RCC 7860 (cell line): Measurements from ENCODE around the gene MAGEA3.
"Not testable (repeated sequence)": the region's sequence is repeated elsewhere in the genome, so short reads cannot be mapped to it uniquely, and the experiment has no call there.

ENCODE experiments used
- DNase-seq: peaks from one replicate; pipeline ENCODE4 v3.0.0-alpha.2; 2015; ENCODE audit warnings: low spot score
- FAIRE-seq: peaks from 2 replicates; lab custom pipeline; 2012; peaks lifted over from hg19 to GRCh38; lab: Jason Lieb, UNC

MAGEA3 gene, protein sequence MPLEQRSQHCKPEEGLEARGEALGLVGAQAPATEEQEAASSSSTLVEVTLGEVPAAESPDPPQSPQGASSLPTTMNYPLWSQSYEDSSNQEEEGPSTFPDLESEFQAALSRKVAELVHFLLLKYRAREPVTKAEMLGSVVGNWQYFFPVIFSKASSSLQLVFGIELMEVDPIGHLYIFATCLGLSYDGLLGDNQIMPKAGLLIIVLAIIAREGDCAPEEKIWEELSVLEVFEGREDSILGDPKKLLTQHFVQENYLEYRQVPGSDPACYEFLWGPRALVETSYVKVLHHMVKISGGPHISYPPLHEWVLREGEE

DNA sequence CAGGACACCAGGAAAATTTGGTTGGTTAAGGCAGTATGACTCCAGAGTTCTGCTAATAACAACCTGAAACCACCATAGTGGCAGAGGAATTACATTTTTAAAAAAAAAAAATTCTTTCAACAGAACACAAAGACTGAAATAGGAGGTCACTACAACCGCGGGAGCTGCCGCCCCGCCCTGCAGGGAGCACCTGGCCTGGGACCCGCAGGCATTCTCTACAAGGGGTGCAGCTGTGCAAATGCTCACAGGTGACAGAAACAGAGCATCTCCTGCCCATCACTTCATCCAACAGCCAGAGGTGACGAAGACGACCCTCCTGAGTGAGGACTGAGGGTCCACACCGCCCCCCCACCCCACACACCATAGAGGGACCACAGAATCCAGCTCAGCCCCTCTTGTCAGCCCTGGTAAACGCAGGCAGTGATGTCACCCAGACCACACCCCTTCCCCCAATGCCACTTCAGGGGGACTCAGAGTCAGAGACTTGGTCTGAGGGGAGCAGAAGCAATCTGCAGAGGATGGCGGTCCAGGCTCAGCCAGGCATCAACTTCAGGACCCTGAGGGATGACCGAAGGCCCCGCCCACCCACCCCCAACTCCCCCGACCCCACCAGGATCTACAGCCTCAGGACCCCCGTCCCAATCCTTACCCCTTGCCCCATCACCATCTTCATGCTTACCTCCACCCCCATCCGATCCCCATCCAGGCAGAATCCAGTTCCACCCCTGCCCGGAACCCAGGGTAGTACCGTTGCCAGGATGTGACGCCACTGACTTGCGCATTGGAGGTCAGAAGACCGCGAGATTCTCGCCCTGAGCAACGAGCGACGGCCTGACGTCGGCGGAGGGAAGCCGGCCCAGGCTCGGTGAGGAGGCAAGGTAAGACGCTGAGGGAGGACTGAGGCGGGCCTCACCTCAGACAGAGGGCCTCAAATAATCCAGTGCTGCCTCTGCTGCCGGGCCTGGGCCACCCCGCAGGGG lies at the start of gene MAGEA3:
Gene MAGEA3, plus strand, starts transcription at position 843 of the 980 bp plus-strand sequence. CDS start 2,039 bp downstream, outside the sequence.
- DNase-seq, FAIRE-seq: not testable (repeated sequence)

DNA sequence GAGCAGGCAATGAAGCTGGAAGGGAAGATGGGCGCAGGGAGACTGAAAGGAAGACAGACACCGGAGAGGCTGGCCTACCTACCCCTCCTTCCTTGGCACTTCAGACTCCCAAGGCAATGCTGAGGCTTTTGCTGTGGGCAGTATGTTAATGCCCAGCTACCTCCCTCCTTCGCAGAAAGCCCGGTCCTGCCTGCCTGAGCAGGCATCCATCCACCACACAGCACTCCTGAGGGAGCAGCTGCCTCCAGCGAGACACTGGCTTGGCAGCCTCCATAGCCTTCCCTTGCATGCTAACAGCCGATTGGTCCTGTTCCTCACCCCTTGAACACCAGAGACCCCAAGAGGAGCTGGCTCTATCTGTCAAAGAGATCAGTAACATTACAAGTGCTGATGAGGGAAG lies 46.5 kb upstream of the MAGEA3 start:
- DNase-seq (no peak), FAIRE-seq (no peak)

DNA sequence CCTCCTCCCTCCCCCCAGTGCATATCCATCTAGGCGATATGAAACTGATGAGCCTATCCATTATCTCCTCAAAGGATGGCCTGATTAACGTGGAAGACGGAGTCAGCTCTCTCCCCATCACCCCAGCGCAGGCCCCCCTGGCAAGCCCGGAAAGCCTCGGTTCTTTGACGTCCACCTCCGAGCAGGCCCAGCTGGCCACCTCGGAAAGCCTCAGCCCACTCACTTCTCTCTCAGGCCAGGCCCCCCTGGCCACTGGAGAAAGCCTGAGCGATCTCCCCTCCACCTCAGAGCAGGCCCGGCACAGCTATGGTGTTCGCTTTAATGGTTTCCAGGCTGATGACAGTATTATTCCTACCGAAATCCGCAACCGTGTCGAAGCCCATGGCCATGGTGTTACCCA lies 46.1 kb upstream of the MAGEA3 start:
- DNase-seq = no peak
- FAIRE-seq = no peak

DNA sequence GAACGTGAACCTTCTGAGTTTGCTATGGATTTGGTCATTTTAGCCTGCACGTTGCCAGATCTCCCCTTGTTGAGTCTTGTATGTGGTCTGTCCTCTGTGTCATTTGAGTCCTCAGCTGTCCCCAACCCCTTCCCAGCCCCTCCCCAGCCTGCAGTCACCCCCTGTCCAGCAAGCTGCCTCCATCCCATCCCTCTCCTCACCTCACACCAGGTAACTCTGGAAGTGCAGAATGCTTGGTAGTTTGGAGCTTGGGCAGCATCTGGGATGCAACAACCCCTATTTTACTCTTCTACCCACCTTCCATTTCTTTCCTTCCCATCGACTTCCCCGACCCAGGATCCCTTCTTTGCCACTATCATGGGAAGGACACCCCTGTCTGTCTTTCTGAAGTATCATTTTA lies 42.5 kb upstream of the MAGEA3 start:
- FAIRE-seq = no peak
- no peak for DNase-seq

DNA sequence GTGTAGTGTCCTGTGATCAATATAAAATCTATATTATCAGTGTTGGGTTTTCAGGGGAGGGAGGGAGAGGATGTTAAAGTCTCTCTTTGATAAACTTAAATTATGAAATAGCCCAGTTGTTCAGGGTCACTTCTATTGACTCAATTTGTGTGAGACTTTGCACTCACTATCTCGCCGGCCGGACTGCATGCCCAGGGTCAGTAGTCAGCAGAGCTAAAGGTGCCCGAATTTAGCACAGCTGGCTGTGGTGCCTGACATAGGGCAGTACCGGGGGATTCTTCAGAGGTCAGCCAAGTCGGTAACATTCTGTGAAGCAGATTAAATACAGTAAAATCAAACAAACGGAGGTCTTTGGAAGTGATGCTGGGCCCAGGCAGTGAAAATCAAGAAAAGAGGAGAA lies 41.7 kb upstream of the MAGEA3 start:
- no peak for FAIRE-seq

DNA sequence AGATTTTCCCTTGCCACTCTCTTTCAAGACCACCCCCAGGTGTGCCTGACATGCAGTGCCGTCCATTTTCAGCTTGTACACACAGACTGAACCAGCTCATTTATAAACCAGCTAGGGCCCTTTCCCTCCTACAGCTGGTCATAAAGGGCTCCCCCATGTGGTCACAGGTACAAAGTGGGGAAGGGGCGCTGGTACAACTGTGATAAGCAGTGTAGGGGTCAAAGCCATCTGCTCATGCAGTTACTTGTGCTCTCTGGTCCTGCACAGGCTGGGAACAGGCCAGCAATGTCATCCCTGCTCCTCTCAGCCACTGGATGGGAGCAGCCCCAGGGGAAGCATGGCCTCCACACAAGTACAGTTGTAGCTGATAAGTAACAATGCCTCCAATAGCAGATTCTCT lies 40.3 kb upstream of the MAGEA3 start:
- DNase-seq = no peak
- no peak for FAIRE-seq

More for the DNA sequence above, 41.7 kb upstream of the MAGEA3 start:
- DNase-seq = no peak

DNA sequence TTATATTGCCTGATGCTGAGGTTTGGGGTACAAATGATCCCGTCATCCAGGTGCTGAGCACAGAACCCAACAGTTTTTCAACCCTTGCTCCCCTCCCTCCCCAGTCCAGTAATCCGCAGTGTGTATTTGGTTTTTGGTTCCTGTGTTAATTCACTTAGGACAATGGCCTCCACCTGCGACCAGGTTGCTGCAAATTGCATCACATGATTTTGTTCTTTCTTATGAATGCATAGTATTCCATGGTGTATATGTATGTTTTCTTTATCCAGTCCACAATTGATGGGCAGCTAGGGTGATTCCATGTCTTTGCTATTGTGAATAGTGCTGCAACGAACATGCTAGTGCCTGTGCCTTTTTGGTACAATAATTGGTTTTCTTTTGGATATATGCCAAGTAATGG lies 35.5 kb upstream of the MAGEA3 start:
- FAIRE-seq = no peak
- DNase-seq = no peak

DNA sequence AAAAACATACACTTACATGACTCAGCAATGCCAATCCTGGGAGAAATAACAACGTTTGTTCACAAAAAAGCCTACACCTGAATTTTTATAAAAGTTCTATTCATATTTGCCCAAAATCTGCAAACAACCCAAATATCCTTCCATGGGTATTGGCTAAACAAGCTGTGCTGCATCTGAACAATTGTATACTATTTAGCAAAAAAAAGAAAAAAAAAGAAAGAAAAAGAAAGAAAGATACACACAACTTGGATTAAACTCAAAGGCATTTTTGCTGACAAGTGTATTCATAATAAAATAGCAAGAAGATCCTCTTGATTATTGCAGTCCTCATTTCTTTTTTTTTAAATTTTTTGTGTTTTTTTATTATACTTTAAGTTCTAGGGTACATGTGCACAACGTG lies 24.5 kb upstream of the MAGEA3 start:
- DNase-seq = no peak
- no peak for FAIRE-seq

DNA sequence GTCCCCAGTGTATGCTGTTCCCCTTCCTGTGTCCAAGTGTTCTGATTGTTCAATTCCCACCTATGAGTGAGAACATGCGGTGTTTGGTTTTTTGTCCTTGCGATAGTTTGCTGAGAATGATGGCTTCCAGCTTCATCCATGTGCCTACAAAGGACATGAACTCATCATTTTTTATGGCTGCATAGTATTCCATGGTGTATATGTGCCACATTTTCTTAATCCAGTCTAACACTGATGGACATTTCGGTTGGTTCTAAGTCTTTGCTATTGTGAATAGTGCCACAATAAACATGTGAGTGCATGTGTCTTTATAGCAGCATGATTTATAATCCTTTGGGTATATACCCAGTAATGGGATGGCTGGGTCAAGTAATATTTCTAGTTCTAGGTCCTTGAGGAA lies 23.9 kb upstream of the MAGEA3 start:
- FAIRE-seq, DNase-seq: not testable (repeated sequence)

DNA sequence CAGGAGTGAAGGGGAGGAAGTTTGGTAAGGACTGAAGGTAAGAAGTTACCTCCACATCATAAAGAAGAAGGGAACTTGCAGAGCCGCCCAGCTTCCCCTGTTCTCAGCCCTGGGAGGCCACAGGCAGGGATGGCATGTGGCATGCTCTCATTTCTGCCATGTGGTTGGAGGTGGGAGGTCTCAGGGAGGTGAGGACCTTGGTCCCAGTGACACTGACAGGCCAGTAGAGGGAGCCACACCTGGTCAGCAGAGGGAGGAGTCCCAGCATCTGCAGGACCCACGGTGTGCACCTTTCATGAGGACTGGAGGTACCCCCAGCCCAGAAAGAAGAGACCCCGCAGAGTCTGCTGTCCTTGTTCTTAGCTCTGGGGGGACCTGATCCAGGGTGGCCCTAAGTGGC lies 17.6 kb upstream of the MAGEA3 start:
- FAIRE-seq, DNase-seq: not testable (repeated sequence)

DNA sequence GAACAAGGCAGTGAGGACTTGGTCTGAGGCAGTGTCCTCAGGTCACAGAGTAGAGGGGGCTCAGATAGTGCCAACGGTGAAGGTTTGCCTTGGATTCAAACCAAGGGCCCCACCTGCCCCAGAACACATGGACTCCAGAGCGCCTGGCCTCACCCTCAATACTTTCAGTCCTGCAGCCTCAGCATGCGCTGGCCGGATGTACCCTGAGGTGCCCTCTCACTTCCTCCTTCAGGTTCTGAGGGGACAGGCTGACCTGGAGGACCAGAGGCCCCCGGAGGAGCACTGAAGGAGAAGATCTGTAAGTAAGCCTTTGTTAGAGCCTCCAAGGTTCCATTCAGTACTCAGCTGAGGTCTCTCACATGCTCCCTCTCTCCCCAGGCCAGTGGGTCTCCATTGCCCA lies 1.8 kb downstream of the MAGEA3 start:
- FAIRE-seq, DNase-seq: not testable (repeated sequence)

DNA sequence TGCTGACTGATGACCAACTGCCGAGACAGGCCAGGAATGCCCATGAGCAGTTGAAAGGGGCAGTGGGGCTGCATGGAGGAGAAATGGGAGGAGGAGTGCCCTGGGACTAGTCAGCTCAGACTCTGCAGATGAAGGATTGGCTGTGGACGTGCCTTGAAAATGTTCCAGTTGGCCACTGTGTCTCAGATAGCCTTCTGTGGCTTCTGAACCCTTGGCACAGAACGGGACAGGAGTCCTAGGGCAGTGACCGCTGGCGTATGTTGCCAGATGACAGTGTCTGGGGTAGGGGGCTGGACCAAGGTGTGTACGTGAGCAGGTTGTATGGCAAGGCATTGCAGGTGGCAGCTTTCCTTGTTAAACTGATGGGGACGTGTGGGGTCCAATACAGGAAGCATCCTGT lies 7.9 kb downstream of the MAGEA3 start:
- FAIRE-seq, DNase-seq: not testable (repeated sequence)

DNA sequence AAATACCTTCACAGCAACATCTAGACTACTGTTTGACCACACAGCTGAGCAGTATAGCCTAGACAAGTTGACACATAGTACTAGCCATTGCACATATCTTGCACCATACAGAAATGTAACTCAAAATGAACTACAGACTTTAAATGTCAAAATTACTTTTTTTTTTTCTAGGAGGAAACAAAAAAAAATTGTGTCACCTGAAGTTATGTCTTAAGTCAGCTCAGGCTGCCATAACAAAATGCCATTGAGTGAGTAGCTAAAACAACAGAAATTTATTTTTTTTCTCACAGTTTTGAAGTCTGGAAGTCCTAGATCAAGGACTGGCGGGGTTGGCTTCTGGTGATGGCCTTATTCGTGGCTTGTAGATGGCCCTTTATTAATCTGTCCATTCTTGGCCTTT lies 10.6 kb downstream of the MAGEA3 start, which contains the start of gene CSAG2:
Gene CSAG2, minus strand, starts transcription at position 101 of the 400 bp plus-strand sequence. CDS start 161 bp downstream, outside the sequence.
- FAIRE-seq, DNase-seq: not testable (repeated sequence)

DNA sequence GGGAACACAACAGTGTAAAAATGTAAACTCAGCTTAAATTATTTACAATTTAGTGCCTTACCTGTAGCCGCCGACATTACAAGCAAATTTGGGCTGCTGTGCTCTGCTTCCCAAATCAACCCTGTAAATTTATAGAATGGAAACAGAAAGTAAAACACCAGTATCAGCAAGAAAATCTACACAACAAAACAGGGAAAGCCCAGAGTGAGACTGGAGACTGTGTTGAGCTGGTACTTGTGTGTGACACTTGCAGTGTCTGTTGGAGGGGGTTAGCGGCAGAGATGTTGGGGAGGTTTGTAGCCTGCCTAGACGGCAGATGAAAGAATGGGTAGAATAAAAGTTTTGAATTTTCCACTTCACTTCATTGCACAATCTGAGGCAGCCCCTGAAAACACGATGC lies 14.6 kb downstream of the MAGEA3 start:
- not testable (repeated sequence) for FAIRE-seq

DNA sequence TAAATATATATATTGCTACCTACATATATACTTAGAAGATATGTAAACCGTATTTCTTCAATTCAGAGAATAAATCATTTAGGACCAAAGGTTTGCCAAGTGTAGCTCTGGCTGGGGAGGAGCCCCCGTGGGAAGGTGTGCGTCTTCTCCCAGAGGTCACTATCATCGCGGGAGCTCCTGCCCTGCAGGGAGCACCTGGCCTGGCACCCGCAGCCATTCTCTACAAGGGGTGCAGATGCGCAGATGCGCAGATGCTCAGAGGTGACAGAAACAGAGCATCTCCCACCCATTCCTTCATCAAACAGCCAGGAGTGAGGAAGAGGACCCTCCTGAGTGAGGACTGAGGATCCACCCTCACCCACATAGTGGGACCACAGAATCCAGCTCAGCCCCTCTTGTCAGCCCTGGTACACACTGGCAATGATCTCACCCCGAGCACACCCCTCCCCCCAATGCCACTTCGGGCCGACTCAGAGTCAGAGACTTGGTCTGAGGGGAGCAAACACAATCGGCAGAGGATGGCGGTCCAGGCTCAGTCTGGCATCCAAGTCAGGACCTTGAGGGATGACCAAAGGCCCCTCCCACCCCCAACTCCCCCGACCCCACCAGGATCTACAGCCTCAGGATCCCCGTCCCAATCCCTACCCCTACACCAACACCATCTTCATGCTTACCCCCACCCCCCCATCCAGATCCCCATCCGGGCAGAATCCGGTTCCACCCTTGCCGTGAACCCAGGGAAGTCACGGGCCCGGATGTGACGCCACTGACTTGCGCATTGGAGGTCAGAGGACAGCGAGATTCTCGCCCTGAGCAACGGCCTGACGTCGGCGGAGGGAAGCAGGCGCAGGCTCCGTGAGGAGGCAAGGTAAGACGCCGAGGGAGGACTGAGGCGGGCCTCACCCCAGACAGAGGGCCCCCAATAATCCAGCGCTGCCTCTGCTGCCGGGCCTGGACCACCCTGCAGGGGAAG lies 15.5 kb downstream of the MAGEA3 start, which contains the start of gene MAGEA2B:
Gene MAGEA2B, plus strand, starts transcription at position 814 of the 973 bp plus-strand sequence. CDS start 2,479 bp downstream, outside the sequence.
- FAIRE-seq, DNase-seq: not testable (repeated sequence)

More for the DNA sequence above, 14.6 kb downstream of the MAGEA3 start:
- DNase-seq = not testable (repeated sequence)

DNA sequence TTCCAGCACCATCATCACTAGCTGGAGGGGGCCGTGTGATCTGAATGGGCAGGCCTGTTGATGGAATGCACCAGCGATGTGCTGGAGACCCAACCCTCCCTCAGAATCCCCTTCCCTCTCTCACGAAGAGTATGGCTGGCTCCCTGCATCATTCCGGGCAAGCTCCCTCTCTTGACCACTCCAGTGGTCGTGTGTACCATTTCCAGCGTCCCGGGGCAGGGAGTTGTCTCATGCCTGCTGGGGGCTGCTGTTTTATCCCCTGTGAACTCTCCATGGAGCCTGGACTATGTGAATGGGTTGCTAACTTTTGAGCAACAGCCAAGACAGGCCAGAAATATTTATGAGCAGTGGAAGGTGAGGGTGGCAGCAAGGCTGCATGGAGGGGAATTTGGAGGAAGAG lies 26.8 kb downstream of the MAGEA3 start:
- FAIRE-seq (no peak), DNase-seq (no peak)

DNA sequence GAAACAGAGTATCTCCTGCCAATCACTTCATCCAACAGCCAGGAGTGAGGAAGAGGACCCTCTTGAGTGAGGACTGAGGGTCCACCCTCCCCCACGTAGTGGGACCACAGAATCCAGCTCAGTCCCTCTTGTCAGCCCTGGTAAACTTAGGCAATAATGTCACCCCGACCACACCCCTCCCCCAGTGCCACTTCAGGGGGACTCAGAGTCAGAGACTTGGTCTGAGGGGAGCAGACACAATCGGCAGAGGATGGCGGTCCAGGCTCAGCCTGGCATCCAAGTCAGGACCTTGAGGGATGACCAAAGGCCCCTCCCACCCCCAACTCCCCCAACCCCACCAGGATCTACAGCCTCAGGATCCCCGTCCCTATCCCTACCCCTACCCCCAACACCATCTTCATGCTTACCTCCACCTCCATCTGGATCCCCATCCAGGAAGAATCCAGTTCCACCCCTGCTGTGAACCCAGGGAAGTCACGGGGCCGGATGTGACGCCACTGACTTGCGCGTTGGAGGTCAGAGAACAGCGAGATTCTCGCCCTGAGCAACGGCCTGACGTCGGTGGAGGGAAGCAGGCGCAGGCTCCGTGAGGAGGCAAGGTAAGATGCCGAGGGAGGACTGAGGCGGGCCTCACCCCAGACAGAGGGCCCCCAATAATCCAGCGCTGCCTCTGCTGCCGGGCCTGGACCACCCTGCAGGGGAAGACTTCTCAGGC lies 34.8 kb downstream of the MAGEA3 start, which contains the start of the genes CSAG1 and MAGEA12:
Gene CSAG1, minus strand, starts transcription at position 461 of the 715 bp plus-strand sequence. CDS start 1,261 bp downstream, outside the sequence.
Gene MAGEA12, plus strand, starts transcription at position 497 of the 715 bp plus-strand sequence. CDS start 2,405 bp downstream, outside the sequence.
- DNase-seq = no peak
- no peak for FAIRE-seq

DNA sequence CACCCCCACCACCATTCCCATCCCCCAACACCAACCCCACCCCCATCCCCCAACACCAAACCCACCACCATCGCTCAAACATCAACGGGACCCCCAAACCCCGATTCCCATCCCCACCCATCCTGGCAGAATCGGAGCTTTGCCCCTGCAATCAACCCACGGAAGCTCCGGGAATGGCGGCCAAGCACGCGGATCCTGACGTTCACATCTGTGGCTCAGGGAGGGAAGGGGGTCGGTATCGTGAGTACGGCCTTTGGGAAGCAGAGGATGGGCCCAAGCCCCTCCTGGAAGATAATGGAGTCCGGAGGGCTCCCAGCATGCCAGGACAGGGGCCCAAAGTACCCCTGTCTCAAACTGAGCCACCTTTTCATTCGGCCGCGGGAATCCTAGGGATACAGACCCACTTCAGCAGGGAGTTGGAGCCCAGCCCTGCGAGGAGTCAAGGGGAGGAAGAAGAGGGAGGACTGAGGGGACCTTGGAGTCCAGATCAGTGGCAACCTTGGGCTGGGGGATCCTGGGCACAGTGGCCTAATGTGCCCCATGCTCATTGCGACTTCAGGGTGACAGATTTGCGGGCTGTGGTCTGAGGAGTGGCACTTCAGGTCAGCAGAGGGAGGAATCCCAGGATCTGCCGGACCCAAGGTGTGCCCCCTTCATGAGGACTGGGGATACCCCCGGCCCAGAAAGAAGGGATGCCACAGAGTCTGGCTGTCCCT lies 35.7 kb downstream of the MAGEA3 start:
- not testable (repeated sequence) for DNase-seq, FAIRE-seq
